Smooth muscle cell (in vitro differentiated cells): ENCODE results near the gene GTPBP8. TPM values are rescaled to one million over a fixed set of nuclear protein-coding genes. Genes with fewer than 3 reads are reported as not detected.
A peak's percentile ranks its signal among the peaks of the same experiment; 100 is the strongest.

Source experiments
- DNase-seq: peaks from one replicate; lab custom pipeline; 2025; ENCODE audit not compliant: unreplicated experiment; lab: John Stamatoyannopoulos, UW
- H2AFZ ChIP-seq: fragments of 200-600 bp; sonication (generic); 2 replicates; pipeline ENCODE4 v1.6.0; 2016; ENCODE audit warnings: antibody characterized with exemption, low read depth, mild to moderate bottlenecking
- H3F3A ChIP-seq: fragments of 200-600 bp; sonication (generic); 2 replicates; pipeline ENCODE4 v1.6.0; 2017; ENCODE audit warnings: antibody characterized with exemption, low read depth
- H3K27ac ChIP-seq: fragments of 200-600 bp; sonication (generic); 2 replicates; pipeline ENCODE4 v1.5.1; 2016; ENCODE audit warnings: low read depth, mild to moderate bottlenecking
- H3K27me3 ChIP-seq: fragments of 200-600 bp; sonication (generic); 2 replicates; pipeline ENCODE4 v1.6.1; 2016; ENCODE audit warnings: low read depth, mild to moderate bottlenecking
- H3K36me3 ChIP-seq: fragments of 200-600 bp; sonication (generic); 2 replicates; pipeline ENCODE4 v1.5.1; 2016; ENCODE audit warnings: low read depth
- H3K4me1 ChIP-seq: fragments of 200-600 bp; sonication (generic); 2 replicates; pipeline ENCODE4 v1.5.1; 2016; ENCODE audit warnings: low read depth
- H3K4me2 ChIP-seq: fragments of 200-600 bp; sonication (generic); 2 replicates; pipeline ENCODE4 v1.6.0; 2016; ENCODE audit warnings: mild to moderate bottlenecking
- H3K4me3 ChIP-seq: fragments of 200-600 bp; sonication (generic); 2 replicates; pipeline ENCODE4 v1.5.1; 2016; ENCODE audit warnings: mild to moderate bottlenecking
- H3K79me2 ChIP-seq: fragments of 200-600 bp; sonication (generic); 2 replicates; pipeline ENCODE4 v1.6.0; 2016; ENCODE audit warnings: low read depth, mild to moderate bottlenecking
- H3K9ac ChIP-seq: fragments of 200-600 bp; sonication (generic); 2 replicates; pipeline ENCODE4 v1.6.0; 2016; ENCODE audit warnings: low read depth
- H3K9me3 ChIP-seq: fragments of 200-600 bp; sonication (generic); replicated peaks from 2 replicates; pipeline ENCODE4 v1.5.1; 2016; ENCODE audit warnings: low read depth
- H4K20me1 ChIP-seq: fragments of 200-600 bp; sonication (generic); 2 replicates; pipeline ENCODE4 v1.6.0; 2016; ENCODE audit warnings: low read depth
- CTCF ChIP-seq: fragments of 200-600 bp; sonication (generic); IDR thresholded peaks from 2 replicates; pipeline ENCODE4 v1.5.1; 2017; ENCODE audit warnings: borderline replicate concordance, mild to moderate bottlenecking, antibody characterized with exemption; ENCODE audit not compliant: insufficient read depth, poor library complexity, severe bottlenecking
- WGBS: methylation state at CpG from one replicate; pipeline ENCODE4 v1.1.7; 2016; ENCODE audit warnings: low lambda C conversion rate; 5-methylcytosine and 5-hydroxymethylcytosine counted together
- polyA plus RNA-seq: library from polyadenylated mRNA; unstranded; fragments of >200 nt; fragmentation: Nextera tagmentation; extraction: Ambion mirVana; gene quantifications from 2 replicates; pipeline ENCODE4 v1.2.1, GENCODE V29; 2016
- total RNA-seq: library from RNA; depleted of rRNA; stranded (reverse); fragments of >200 nt; gene quantifications from 2 replicates; pipeline ENCODE4 v1.2.3, GENCODE V29; 2014

Gene GTPBP8
- total and polyA plus RNA-seq, 2 experiments from 2014 or later: 10.2 to 21.5 TPM

GRCh38 chr3:112979244-112979832, 11.4 kb upstream of the GTPBP8 start:
- no peaks in the 10 kb centered on the region for H3K9me3 ChIP-seq
- H2AFZ ChIP-seq: no peak overlapping the region
- no peak overlapping the region for H3K4me3 ChIP-seq
- H3K4me1 ChIP-seq: no peaks in the 10 kb centered on the region
- no peaks in the 10 kb centered on the region for H3K27me3 ChIP-seq
- peak; percentile 89 for TF ChIP-seq CTCF
- H3K27ac ChIP-seq: no peak overlapping the region
- H3K9ac ChIP-seq: no peak overlapping the region
- H3F3A ChIP-seq: no peaks in the 10 kb centered on the region
- no peaks in the 10 kb centered on the region for H4K20me1 ChIP-seq
- no peaks in the 10 kb centered on the region for H3K36me3 ChIP-seq
- H3K79me2 ChIP-seq: no peaks in the 10 kb centered on the region
- no peak overlapping the region for H3K4me2 ChIP-seq
- DNase-seq: no peak
- 90% methylated on average over 1 of the region's 1 CpG for WGBS

- no peaks in the 10 kb centered on the region for H3F3A ChIP-seq
- H2AFZ ChIP-seq: no peak overlapping the region
- H4K20me1 ChIP-seq: no peaks in the 10 kb centered on the region
- no peak overlapping the region for H3K4me2 ChIP-seq
- H3K27ac ChIP-seq: no peak overlapping the region
- H3K27me3 ChIP-seq: no peaks in the 10 kb centered on the region
- H3K36me3 ChIP-seq: no peaks in the 10 kb centered on the region
- TF ChIP-seq CTCF: no peak
- 5% methylated on average over 1 of the region's 1 CpG for whole genome bisulfite sequencing
- DNase-seq: no peak
- no peak overlapping the region for H3K9ac ChIP-seq
- H3K4me3 ChIP-seq: no peak overlapping the region
- no peaks in the 10 kb centered on the region for H3K4me1 ChIP-seq
- no peaks in the 10 kb centered on the region for H3K79me2 ChIP-seq
- H3K9me3 ChIP-seq: no peaks in the 10 kb centered on the region
Measured at GRCh38 chr3:112980080-112980479, 10.7 kb upstream of the GTPBP8 start.

- H3K36me3 ChIP-seq: no peaks in the 10 kb centered on the region
- no peak for TF ChIP-seq CTCF
- no peaks in the 10 kb centered on the region for H3K27me3 ChIP-seq
- no peak overlapping the region for H3K4me3 ChIP-seq
- H3K9me3 ChIP-seq: no peaks in the 10 kb centered on the region
- no peak overlapping the region for H3K27ac ChIP-seq
- H3K4me1 ChIP-seq: no peaks in the 10 kb centered on the region
- H3K79me2 ChIP-seq: no peaks in the 10 kb centered on the region
- H3K4me2 ChIP-seq: no peak overlapping the region
- H3K9ac ChIP-seq: no peak overlapping the region
- 65% methylated on average over 1 of the region's 1 CpG for WGBS
- DNase-seq: no peak
- no peak overlapping the region for H2AFZ ChIP-seq
- H3F3A ChIP-seq: no peaks in the 10 kb centered on the region
- no peaks in the 10 kb centered on the region for H4K20me1 ChIP-seq
Measured at GRCh38 chr3:112982710-112983109, 8.1 kb upstream of the GTPBP8 start.

GRCh38 chr3:112984485-112984884, 6.3 kb upstream of the GTPBP8 start:
- 90% methylated on average over 2 of the region's 2 CpGs for whole genome bisulfite sequencing
- H4K20me1 ChIP-seq: no peaks in the 10 kb centered on the region
- no peaks in the 10 kb centered on the region for H3F3A ChIP-seq
- H3K36me3 ChIP-seq: no peaks in the 10 kb centered on the region
- H2AFZ ChIP-seq: no peak overlapping the region
- no peaks in the 10 kb centered on the region for H3K79me2 ChIP-seq
- H3K4me3 ChIP-seq: no peak overlapping the region
- H3K4me2 ChIP-seq: no peak overlapping the region
- DNase-seq: no peak
- H3K4me1 ChIP-seq: no peaks in the 10 kb centered on the region
- no peak overlapping the region for H3K27ac ChIP-seq
- no peaks in the 10 kb centered on the region for H3K27me3 ChIP-seq
- H3K9ac ChIP-seq: no peak overlapping the region
- no peak for TF ChIP-seq CTCF
- no peaks in the 10 kb centered on the region for H3K9me3 ChIP-seq
